WTC11 (cell line): Measurements from ENCODE around the gene TMEM184A. TPM values are rescaled to one million over a fixed set of nuclear protein-coding genes. Genes with fewer than 3 reads are reported as not detected.

Source experiments
- ATAC-seq: fragments of 200-7000 bp; cut with Tn5 transposase; 2 replicates; pipeline ENCODE4 v1.10.0; 2021; ENCODE audit warnings: mild to moderate bottlenecking, moderate library complexity
- CTCF ChIA-PET: fragments of 300-600 bp; sonication (Branson Sonifier 250); formaldehyde crosslinking; loops from one replicate; lab custom pipeline; 2021; ENCODE audit warnings: antibody characterized with exemption; lab: Charles Lee
- POLR2A ChIA-PET: fragments of 350-600 bp; sonication (Branson Sonifier 250); formaldehyde crosslinking; loops from one replicate; lab custom pipeline; 2021; ENCODE audit warnings: antibody characterized with exemption; lab: Charles Lee
- DNase-seq: peaks from one replicate; pipeline ENCODE4 v3.0.0; 2021; ENCODE audit warnings: low spot score
- H3K27ac Mint-ChIP-seq: 2 replicates; pipeline ENCODE4 v1.8.0; 2021; ENCODE audit warnings: mixed read lengths
- H3K27me3 Mint-ChIP-seq: 2 replicates; pipeline ENCODE4 v1.8.0; 2021; ENCODE audit warnings: low read depth, mild to moderate bottlenecking, moderate library complexity, mixed read lengths
- H3K36me3 Mint-ChIP-seq: 2 replicates; pipeline ENCODE4 v1.8.0; 2021; ENCODE audit warnings: mixed read lengths
- H3K4me1 Mint-ChIP-seq: 2 replicates; pipeline ENCODE4 v1.8.0; 2022; ENCODE audit warnings: mixed read lengths
- H3K4me3 Mint-ChIP-seq: 2 replicates; pipeline ENCODE4 v1.8.0; 2021; ENCODE audit warnings: mild to moderate bottlenecking, moderate library complexity, mixed read lengths
- H3K9me3 Mint-ChIP-seq: 2 replicates; pipeline ENCODE4 v1.8.0; 2021; ENCODE audit warnings: mixed read lengths
- ATF6 ChIP-seq: sonication (generic); formaldehyde crosslinking; IDR thresholded peaks from 2 replicates; pipeline ENCODE4 v1.8.1; 2023; ENCODE audit warnings: mild to moderate bottlenecking, missing genetic modification reagents
- EMX1 ChIP-seq: fragments of 250-450 bp; sonication (Bioruptor Pico); IDR thresholded peaks from 2 replicates; pipeline ENCODE4 v1.8.0; 2021; ENCODE audit warnings: mild to moderate bottlenecking
- ESRRA ChIP-seq: sonication (generic); formaldehyde crosslinking; IDR thresholded peaks from 2 replicates; pipeline ENCODE4 v1.8.1; 2022; ENCODE audit warnings: mild to moderate bottlenecking, missing genetic modification reagents, borderline replicate concordance
- ETV6 ChIP-seq: sonication (generic); formaldehyde crosslinking; IDR thresholded peaks from 2 replicates; pipeline ENCODE4 v1.8.1; 2022; ENCODE audit warnings: mild to moderate bottlenecking, missing genetic modification reagents
- FOXK1 ChIP-seq: sonication (generic); formaldehyde crosslinking; IDR thresholded peaks from 2 replicates; pipeline ENCODE4 v1.8.0; 2022; ENCODE audit warnings: mild to moderate bottlenecking, moderate library complexity, missing genetic modification reagents
- IRF2 ChIP-seq: sonication (generic); formaldehyde crosslinking; IDR thresholded peaks from 2 replicates; pipeline ENCODE4 v1.8.0; 2022; ENCODE audit warnings: low read depth, missing genetic modification reagents, borderline replicate concordance
- NFYB ChIP-seq: sonication (generic); formaldehyde crosslinking; conservative IDR thresholded peaks from 2 replicates; pipeline ENCODE4 v1.8.0; 2022; ENCODE audit warnings: low read depth, missing genetic modification reagents
- NR2C2 ChIP-seq: sonication (generic); formaldehyde crosslinking; IDR thresholded peaks from 2 replicates; pipeline ENCODE4 v1.8.0; 2022; ENCODE audit warnings: mild to moderate bottlenecking, missing genetic modification reagents
- PREB ChIP-seq: sonication (generic); formaldehyde crosslinking; IDR thresholded peaks from 2 replicates; pipeline ENCODE4 v1.8.1; 2022; ENCODE audit warnings: mild to moderate bottlenecking, missing genetic modification reagents, moderate library complexity, borderline replicate concordance
- RELA ChIP-seq: sonication (generic); formaldehyde crosslinking; IDR thresholded peaks from 2 replicates; pipeline ENCODE4 v1.8.1; 2022; ENCODE audit warnings: missing genetic modification reagents, mild to moderate bottlenecking, borderline replicate concordance
- SP1 ChIP-seq: sonication (generic); formaldehyde crosslinking; conservative IDR thresholded peaks from 2 replicates; pipeline ENCODE4 v1.8.1; 2022; ENCODE audit warnings: missing genetic modification reagents
- TCF7 ChIP-seq: sonication (generic); formaldehyde crosslinking; IDR thresholded peaks from 2 replicates; pipeline ENCODE4 v1.8.0; 2022; ENCODE audit warnings: mild to moderate bottlenecking, low read depth, missing genetic modification reagents, moderate library complexity
- TEAD1 ChIP-seq: sonication (generic); formaldehyde crosslinking; IDR thresholded peaks from 2 replicates; pipeline ENCODE4 v1.8.0; 2022; ENCODE audit warnings: mild to moderate bottlenecking, missing genetic modification reagents
- ZNF138 ChIP-seq: sonication (generic); formaldehyde crosslinking; conservative IDR thresholded peaks from 2 replicates; pipeline ENCODE4 v1.8.1; 2022; ENCODE audit warnings: mild to moderate bottlenecking, moderate library complexity, missing genetic modification reagents
- ZNF263 ChIP-seq: sonication (generic); formaldehyde crosslinking; IDR thresholded peaks from 2 replicates; pipeline ENCODE4 v1.8.1; 2022; ENCODE audit warnings: low read depth, mild to moderate bottlenecking, moderate library complexity, missing genetic modification reagents
- ZNF317 ChIP-seq: sonication (generic); formaldehyde crosslinking; IDR thresholded peaks from 2 replicates; pipeline ENCODE4 v1.8.1; 2023; ENCODE audit warnings: low read depth, mild to moderate bottlenecking, moderate library complexity, missing genetic modification reagents, borderline replicate concordance
- ZNF396 ChIP-seq: fragments of 250-450 bp; sonication (Bioruptor Pico); IDR thresholded peaks from 2 replicates; pipeline ENCODE4 v1.8.0; 2021; ENCODE audit warnings: mild to moderate bottlenecking, moderate library complexity, borderline replicate concordance
- ZNF416 ChIP-seq: fragments of 250-450 bp; sonication (Bioruptor Pico); IDR thresholded peaks from 2 replicates; pipeline ENCODE4 v1.9.0; 2021; ENCODE audit warnings: mild to moderate bottlenecking, inconsistent platforms
- ZNF512 ChIP-seq: sonication (generic); formaldehyde crosslinking; IDR thresholded peaks from 2 replicates; pipeline ENCODE4 v1.8.1; 2022; ENCODE audit warnings: missing genetic modification reagents, borderline replicate concordance
- total RNA-seq: library from RNA; stranded (reverse); gene quantifications from 3 replicates; pipeline ENCODE4 v1.2.3, GENCODE V29; 2021
- TF ChIP-seq, protein P1 (sequence below): sonication (generic); formaldehyde crosslinking; IDR thresholded peaks from 2 replicates; pipeline ENCODE4 v1.8.0; 2022; ENCODE audit warnings: mild to moderate bottlenecking, missing genetic modification reagents
- TF ChIP-seq, protein P2 (sequence below): sonication (generic); formaldehyde crosslinking; conservative IDR thresholded peaks from 2 replicates; pipeline ENCODE4 v1.8.1; 2022; ENCODE audit warnings: mild to moderate bottlenecking, missing genetic modification reagents
- TF ChIP-seq, protein P3 (sequence below): sonication (generic); formaldehyde crosslinking; IDR thresholded peaks from 2 replicates; pipeline ENCODE4 v1.8.0; 2022; ENCODE audit warnings: mild to moderate bottlenecking, missing genetic modification reagents
- TF ChIP-seq, protein P4 (sequence below): fragments of 250-450 bp; sonication (Bioruptor Pico); IDR thresholded peaks from 2 replicates; pipeline ENCODE4 v1.9.0; 2021; ENCODE audit warnings: mild to moderate bottlenecking
- TF ChIP-seq, protein P5 (sequence below): fragments of 250-450 bp; sonication (Bioruptor Pico); IDR thresholded peaks from 2 replicates; pipeline ENCODE4 v1.8.0; 2021; ENCODE audit warnings: mild to moderate bottlenecking

TMEM184A gene
- total RNA-seq, 1 experiment from 2014 or later: 1.4 TPM

DNA sequence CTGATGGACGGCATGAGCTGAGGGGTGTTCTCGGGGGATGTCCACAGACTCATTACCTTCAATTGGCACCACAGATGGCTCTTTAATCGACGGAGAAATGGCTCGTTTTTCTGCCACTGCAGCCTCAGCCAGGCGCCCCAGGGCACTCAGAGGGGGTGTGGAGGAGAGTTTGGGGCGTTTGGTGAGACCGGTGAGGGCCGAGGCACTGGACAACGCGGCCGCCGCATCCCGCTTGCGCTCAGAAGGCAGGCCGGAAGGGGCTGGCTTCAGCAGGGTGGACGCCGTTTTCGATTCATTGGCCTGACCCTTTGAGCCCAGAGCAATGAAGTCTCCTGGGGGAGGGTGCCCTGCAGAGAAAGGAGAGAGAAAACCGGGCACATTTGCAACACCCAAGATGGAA is 53.2 kb downstream of the TMEM184A start:
- CTCF ChIA-PET: interaction anchor here (1.5 to 5.2 kb wide), 3 partner anchors 29 to 57 kb away, joined by 3 to 27 read pairs (median 7); partner anchors contain the start of gene TMEM184A
- Mint-ChIP-seq H3K9me3 (no peaks in the 10 kb centered on the region), H3K36me3 (peaks cover 30% of the 10 kb centered on the region), H3K4me1 (peaks cover 18% of the 10 kb centered on the region), H3K27me3 (no peaks in the 10 kb centered on the region), H3K27ac (peak overlapping the region; percentile 36; the same call in 1 of the 2 replicates), H3K4me3 (peak overlapping the region; percentile 85)
- TF ChIP-seq SP1 (no peak), ETV6 (no peak), TCF7 (CRISPR knock-in tag) (no peak), ZNF416 (CRISPR knock-in tag) (no peak), TEAD1 (CRISPR knock-in tag) (no peak), ZNF317 (no peak), ATF6 (CRISPR knock-in tag) (no peak), IRF2 (CRISPR knock-in tag) (no peak), ZNF138 (no peak), ZNF512 (CRISPR knock-in tag) (no peak), NFYB (CRISPR knock-in tag) (no peak), RELA (CRISPR knock-in tag) (no peak)
- TF ChIP-seq, protein P1, sequence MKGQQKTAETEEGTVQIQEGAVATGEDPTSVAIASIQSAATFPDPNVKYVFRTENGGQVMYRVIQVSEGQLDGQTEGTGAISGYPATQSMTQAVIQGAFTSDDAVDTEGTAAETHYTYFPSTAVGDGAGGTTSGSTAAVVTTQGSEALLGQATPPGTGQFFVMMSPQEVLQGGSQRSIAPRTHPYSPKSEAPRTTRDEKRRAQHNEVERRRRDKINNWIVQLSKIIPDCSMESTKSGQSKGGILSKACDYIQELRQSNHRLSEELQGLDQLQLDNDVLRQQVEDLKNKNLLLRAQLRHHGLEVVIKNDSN (CRISPR knock-in tag): no peak
- TF ChIP-seq, protein P2, sequence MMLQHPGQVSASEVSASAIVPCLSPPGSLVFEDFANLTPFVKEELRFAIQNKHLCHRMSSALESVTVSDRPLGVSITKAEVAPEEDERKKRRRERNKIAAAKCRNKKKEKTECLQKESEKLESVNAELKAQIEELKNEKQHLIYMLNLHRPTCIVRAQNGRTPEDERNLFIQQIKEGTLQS: no peak
- DNase-seq (no peak), ATAC-seq (no peak)
- POLR2A ChIA-PET: no interaction called here

DNA sequence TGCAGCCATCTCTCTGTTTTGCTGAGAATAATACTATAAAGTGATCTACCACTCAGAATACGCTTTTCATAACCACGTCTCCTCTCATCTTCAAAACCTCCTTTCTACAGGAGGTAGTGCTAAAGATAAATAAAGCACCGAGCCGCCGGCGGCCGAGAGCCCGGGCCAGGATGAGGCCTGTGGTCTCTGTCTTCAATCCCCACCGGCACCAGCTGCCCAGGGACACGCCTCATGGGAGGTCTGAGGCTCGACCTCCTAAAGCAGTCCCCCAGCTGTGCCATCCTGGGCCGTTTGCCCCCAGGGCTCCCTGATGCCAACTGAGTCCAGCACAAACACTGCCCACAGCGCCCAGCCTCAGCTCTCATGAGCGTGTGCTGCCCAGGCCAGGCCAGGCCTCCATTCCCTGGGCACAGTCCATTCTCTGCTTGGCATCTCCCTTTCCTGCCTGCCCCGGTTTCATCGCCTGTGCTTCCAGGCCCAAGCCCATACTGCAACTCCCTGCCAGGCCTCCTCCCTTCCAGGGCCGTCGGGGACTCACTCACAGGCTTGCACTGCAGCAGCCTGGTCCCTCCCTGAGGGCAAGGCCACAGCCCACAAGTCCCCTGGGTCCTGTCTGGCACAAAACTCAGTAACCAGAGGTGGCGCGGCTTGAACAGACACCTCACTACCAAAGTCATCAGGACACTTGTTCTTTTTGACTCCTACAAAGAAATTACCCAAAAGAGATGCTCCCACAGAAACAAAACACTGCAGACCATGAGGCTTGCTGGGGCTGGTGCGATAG is 54.3 kb downstream of the TMEM184A start:
- no peak overlapping the region; the same call in 1 of the 2 replicates for H3K27ac Mint-ChIP-seq
- H3K9me3 Mint-ChIP-seq: no peaks in the 10 kb centered on the region
- peaks cover 14% of the 10 kb centered on the region for H3K4me1 Mint-ChIP-seq
- H3K27me3 Mint-ChIP-seq: no peaks in the 10 kb centered on the region
- peaks cover 37% of the 10 kb centered on the region for H3K36me3 Mint-ChIP-seq
- no peak for DNase-seq
- ATAC-seq: no peak
- POLR2A ChIA-PET: no interaction called here
- H3K4me3 Mint-ChIP-seq: peak overlapping the region; percentile 85
- CTCF ChIA-PET: no interaction called here
- no peak for TF ChIP-seq ESRRA (CRISPR knock-in tag)
- TF ChIP-seq ZNF263 (CRISPR knock-in tag): no peak
- no peak for TF ChIP-seq IRF2 (CRISPR knock-in tag)
- TF ChIP-seq, protein P3, sequence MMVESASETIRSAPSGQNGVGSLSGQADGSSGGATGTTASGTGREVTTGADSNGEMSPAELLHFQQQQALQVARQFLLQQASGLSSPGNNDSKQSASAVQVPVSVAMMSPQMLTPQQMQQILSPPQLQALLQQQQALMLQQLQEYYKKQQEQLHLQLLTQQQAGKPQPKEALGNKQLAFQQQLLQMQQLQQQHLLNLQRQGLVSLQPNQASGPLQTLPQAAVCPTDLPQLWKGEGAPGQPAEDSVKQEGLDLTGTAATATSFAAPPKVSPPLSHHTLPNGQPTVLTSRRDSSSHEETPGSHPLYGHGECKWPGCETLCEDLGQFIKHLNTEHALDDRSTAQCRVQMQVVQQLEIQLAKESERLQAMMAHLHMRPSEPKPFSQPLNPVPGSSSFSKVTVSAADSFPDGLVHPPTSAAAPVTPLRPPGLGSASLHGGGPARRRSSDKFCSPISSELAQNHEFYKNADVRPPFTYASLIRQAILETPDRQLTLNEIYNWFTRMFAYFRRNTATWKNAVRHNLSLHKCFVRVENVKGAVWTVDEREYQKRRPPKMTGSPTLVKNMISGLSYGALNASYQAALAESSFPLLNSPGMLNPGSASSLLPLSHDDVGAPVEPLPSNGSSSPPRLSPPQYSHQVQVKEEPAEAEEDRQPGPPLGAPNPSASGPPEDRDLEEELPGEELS (CRISPR knock-in tag): no peak
- TF ChIP-seq FOXK1 (CRISPR knock-in tag): no peak
- TF ChIP-seq, protein P4, sequence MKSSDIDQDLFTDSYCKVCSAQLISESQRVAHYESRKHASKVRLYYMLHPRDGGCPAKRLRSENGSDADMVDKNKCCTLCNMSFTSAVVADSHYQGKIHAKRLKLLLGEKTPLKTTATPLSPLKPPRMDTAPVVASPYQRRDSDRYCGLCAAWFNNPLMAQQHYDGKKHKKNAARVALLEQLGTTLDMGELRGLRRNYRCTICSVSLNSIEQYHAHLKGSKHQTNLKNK: no peak
- TF ChIP-seq, protein P5, sequence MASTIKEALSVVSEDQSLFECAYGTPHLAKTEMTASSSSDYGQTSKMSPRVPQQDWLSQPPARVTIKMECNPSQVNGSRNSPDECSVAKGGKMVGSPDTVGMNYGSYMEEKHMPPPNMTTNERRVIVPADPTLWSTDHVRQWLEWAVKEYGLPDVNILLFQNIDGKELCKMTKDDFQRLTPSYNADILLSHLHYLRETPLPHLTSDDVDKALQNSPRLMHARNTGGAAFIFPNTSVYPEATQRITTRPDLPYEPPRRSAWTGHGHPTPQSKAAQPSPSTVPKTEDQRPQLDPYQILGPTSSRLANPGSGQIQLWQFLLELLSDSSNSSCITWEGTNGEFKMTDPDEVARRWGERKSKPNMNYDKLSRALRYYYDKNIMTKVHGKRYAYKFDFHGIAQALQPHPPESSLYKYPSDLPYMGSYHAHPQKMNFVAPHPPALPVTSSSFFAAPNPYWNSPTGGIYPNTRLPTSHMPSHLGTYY (CRISPR knock-in tag): no peak
- no peak for TF ChIP-seq EMX1 (CRISPR knock-in tag)
- TF ChIP-seq PREB: no peak
- no peak for TF ChIP-seq ZNF317
- no peak for TF ChIP-seq ETV6
- TF ChIP-seq NR2C2 (CRISPR knock-in tag): no peak
- no peak for TF ChIP-seq ZNF396 (CRISPR knock-in tag)
